HCT116 (cell line): Measurements from ENCODE around the gene EIF3M. TPM values are rescaled to one million over a fixed set of nuclear protein-coding genes. Genes with fewer than 3 reads are reported as not detected.

Experiments
- ATAC-seq: fragments of 200-7000 bp; cut with Tn5 transposase; 2 replicates; pipeline ENCODE4 v1.9.1; 2020; ENCODE audit warnings: mild to moderate bottlenecking, moderate library complexity
- BruUV-seq: library from RNA; stranded (reverse); fragments of 400-500 nt; replicated peaks from 2 replicates; lab custom pipeline; 2021; lab: Mats Ljungman, UMichigan
- CTCF ChIA-PET: fragments of 300-600 bp; sonication (Branson Sonifier 250); formaldehyde crosslinking; loops from one replicate; lab custom pipeline; 2021; ENCODE audit warnings: antibody characterized with exemption; lab: Charles Lee
- POLR2A ChIA-PET: fragments of 300-600, 350-600 bp; sonication (Branson Sonifier 250); formaldehyde crosslinking; loops from one replicate; lab custom pipeline; 2021; ENCODE audit warnings: antibody characterized with exemption; lab: Charles Lee
- RAD21 ChIA-PET, 2 experiments: fragments of 300-600 bp; sonication (Branson Sonifier 250); formaldehyde crosslinking; loops; one replicate each; lab custom pipeline; 2023; ENCODE audit warnings: low total read pairs in 2 of 2; ENCODE audit not compliant: uncharacterized antibody in 2 of 2, unreplicated experiment in 2 of 2, low non-redundant PET in 1 of 2; lab: Charles Lee
- DNase-seq: peaks from one replicate; pipeline ENCODE4 v3.0.0-alpha.2; 2010; ENCODE audit warnings: low read depth, low spot score
- H2AFZ ChIP-seq: fragments of 200-600 bp; shearing (Covaris generic), sonication (generic); 2 replicates; pipeline ENCODE4 v1.6.1; 2017; ENCODE audit warnings: low read depth, mixed run types, mixed read lengths, antibody characterized with exemption, low read length; ENCODE audit not compliant: poor library complexity, severe bottlenecking
- H3K27ac ChIP-seq: 2 replicates; pipeline ENCODE4 v1.5.1; 2012; ENCODE audit warnings: low read depth, low read length
- H3K27me3 ChIP-seq: fragments of 200-600 bp; sonication (generic); 2 replicates; pipeline ENCODE4 v1.6.1; 2016; ENCODE audit warnings: mixed run types, low read length, mixed read lengths; ENCODE audit not compliant: insufficient read depth
- H3K36me3 ChIP-seq, 2 experiments: fragments of 200-500 bp in 1 of 2; fragments of 200-600 bp in 1 of 2; sonication (Bioruptor generic) in 1 of 2; sonication (generic) in 1 of 2; 2 replicates each; pipeline versions ENCODE4 v1.5.1 to v1.6.1; 2014 to 2016; ENCODE audit warnings: low read length in 2 of 2, inconsistent platforms in 1 of 2, mixed read lengths in 1 of 2, mixed run types in 1 of 2; ENCODE audit not compliant: insufficient read depth in 2 of 2, control insufficient read depth in 1 of 2
- H3K4me1 ChIP-seq, 2 experiments: fragments of 200-600 bp in 1 of 2; sonication (generic) in 1 of 2; 2 replicates each; pipeline versions ENCODE4 v1.5.1 to v1.6.1; 2012 to 2017; ENCODE audit warnings: low read length in 2 of 2, inconsistent platforms in 1 of 2, mild to moderate bottlenecking in 1 of 2, mixed read lengths in 1 of 2, mixed run types in 1 of 2, moderate library complexity in 1 of 2; ENCODE audit not compliant: insufficient read depth in 2 of 2, control insufficient read depth in 1 of 2
- H3K4me2 ChIP-seq: fragments of 200-600 bp; sonication (generic); 2 replicates; pipeline ENCODE4 v1.6.1; 2017; ENCODE audit warnings: mixed run types, low read length, mixed read lengths
- H3K4me3 ChIP-seq, 2 experiments: fragments of 200-600 bp in 1 of 2; sonication (generic) in 1 of 2; replicated peaks in 1 of 2; 2 replicates each; pipeline ENCODE4 v1.5.1; 2011 to 2016; ENCODE audit warnings: low read length in 2 of 2, control low read depth in 1 of 2, low read depth in 1 of 2, mild to moderate bottlenecking in 1 of 2, mixed read lengths in 1 of 2, mixed run types in 1 of 2
- H3K79me2 ChIP-seq: fragments of 200-600 bp; sonication (generic); 2 replicates; pipeline ENCODE4 v1.6.1; 2017; ENCODE audit warnings: mild to moderate bottlenecking, mixed run types, low read length, moderate library complexity, mixed read lengths; ENCODE audit not compliant: insufficient read depth
- H3K9ac ChIP-seq: fragments of 200-600 bp; sonication (generic); 2 replicates; pipeline ENCODE4 v1.6.1; 2016; ENCODE audit warnings: low read length, mixed read lengths
- H3K9me2 ChIP-seq: fragments of 200-600 bp; sonication (generic), shearing (Covaris generic); 2 replicates; pipeline ENCODE4 v1.6.1; 2017; ENCODE audit warnings: mixed run types, mild to moderate bottlenecking, moderate library complexity; ENCODE audit not compliant: insufficient read depth
- H3K9me3 ChIP-seq, 2 experiments: fragments of 200-500 bp in 1 of 2; fragments of 200-600 bp in 1 of 2; sonication (Bioruptor generic) in 1 of 2; sonication (generic) in 1 of 2; 2 replicates each; pipeline ENCODE4 v1.6.1; 2014 to 2017; ENCODE audit warnings: low read length in 2 of 2, mixed read lengths in 2 of 2, inconsistent platforms in 1 of 2, low read depth in 1 of 2, mild to moderate bottlenecking in 1 of 2, mixed run types in 1 of 2, moderate library complexity in 1 of 2; ENCODE audit not compliant: control insufficient read depth in 1 of 2, insufficient read depth in 1 of 2
- H4K20me1 ChIP-seq: fragments of 200-600 bp; sonication (generic), shearing (Covaris generic); 2 replicates; pipeline ENCODE4 v1.6.1; 2017; ENCODE audit warnings: mixed run types, mild to moderate bottlenecking, moderate library complexity; ENCODE audit not compliant: insufficient read depth
- ATF3 ChIP-seq: IDR thresholded peaks from 2 replicates; pipeline ENCODE4 v1.6.1; 2012
- ELF1 ChIP-seq: IDR thresholded peaks from 2 replicates; pipeline ENCODE4 v1.6.1; 2012; ENCODE audit warnings: low read depth, borderline replicate concordance
- EZH2 ChIP-seq: fragments of 200-600 bp; sonication (generic); IDR thresholded peaks from 2 replicates; pipeline ENCODE4 v1.6.1; 2017; ENCODE audit warnings: antibody characterized with exemption, mixed run types
- EZH2phosphoT487 ChIP-seq: fragments of 200-600 bp; IDR thresholded peaks from 2 replicates; pipeline ENCODE4 v1.6.1; 2018; ENCODE audit warnings: antibody characterized with exemption, borderline replicate concordance
- JUND ChIP-seq: IDR thresholded peaks from 2 replicates; pipeline ENCODE4 v1.6.1; 2012
- MAX ChIP-seq: IDR thresholded peaks from 2 replicates; pipeline ENCODE4 v1.6.1; 2012
- POLR2A ChIP-seq: IDR thresholded peaks from 2 replicates; pipeline ENCODE4 v1.7.0; 2011; ENCODE audit warnings: borderline replicate concordance; ENCODE audit not compliant: insufficient read depth, insufficient read length; ENCODE audit errors: extremely low read depth
- SP1 ChIP-seq: IDR thresholded peaks from 2 replicates; pipeline ENCODE4 v1.6.1; 2012; ENCODE audit warnings: low read depth
- YY1 ChIP-seq: IDR thresholded peaks from 2 replicates; pipeline ENCODE4 v1.6.1; 2011; ENCODE audit warnings: low read length, low read depth, moderate library complexity, mild to moderate bottlenecking; ENCODE audit not compliant: insufficient replicate concordance; ENCODE audit errors: extremely low read depth
- ZFX ChIP-seq: fragments of 450-650 bp; IDR thresholded peaks from 2 replicates; pipeline ENCODE4 v1.6.1; 2017
- intact Hi-C: fragments of 100-400 bp; cut with micrococcal nuclease; formaldehyde crosslinking; loops from 2 replicates; pipeline ENCODE4 v1.10.0; 2022
- total RNA-seq: library from RNA; stranded (reverse); gene quantifications from one replicate; pipeline ENCODE4 v1.2.1, GENCODE V29; 2021; ENCODE audit not compliant: unreplicated experiment
- TF ChIP-seq, protein P1 (sequence below): IDR thresholded peaks from 2 replicates; pipeline ENCODE4 v1.6.1; 2012; ENCODE audit warnings: low read depth
- TF ChIP-seq, protein P2 (sequence below), 3 experiments: fragments of 200-600 bp in 1 of 3; sonication (generic) in 1 of 3; IDR thresholded peaks in 2 of 3; conservative IDR thresholded peaks in 1 of 3; 2 replicates each; pipeline ENCODE4 v1.5.1; 2012 to 2017; ENCODE audit warnings: low read depth in 2 of 3, low read length in 2 of 3, antibody characterized with exemption in 1 of 3, borderline replicate concordance in 1 of 3, control low read depth in 1 of 3, mild to moderate bottlenecking in 1 of 3, mixed read lengths in 1 of 3, mixed run types in 1 of 3, moderate library complexity in 1 of 3; ENCODE audit not compliant: insufficient read depth in 1 of 3

EIF3M gene
- total RNA-seq, 1 experiment from 2014 or later, result 346 TPM

GRCh38 chr11:32555091-32555490 lies 28.5 kb upstream of the EIF3M start:
- Histone ChIP-seq H3K9me3 (no peaks in the 10 kb centered on the region), H3K9ac (no peak overlapping the region), H3K27ac (no peak overlapping the region), H3K9me2 (no peaks in the 10 kb centered on the region), H4K20me1 (no peaks in the 10 kb centered on the region), H3K4me3 (no peak overlapping the region), H2AFZ (no peak overlapping the region), H3K27me3 (no peaks in the 10 kb centered on the region), H3K4me2 (no peak overlapping the region), H3K4me1 (no peaks in the 10 kb centered on the region), H3K36me3 (no peaks in the 10 kb centered on the region), H3K79me2 (no peaks in the 10 kb centered on the region)
- no TSS peak for BruUV-seq
- ATAC-seq (no peak), DNase-seq (no peak)
- ChIA-PET RAD21 (no interaction called here), POLR2A (no interaction called here), CTCF (no interaction called here)
- no peak for TF ChIP-seq SP1
- no peak for TF ChIP-seq MAX
- no peak for TF ChIP-seq POLR2A
- no peak for TF ChIP-seq JUND
- TF ChIP-seq, protein P1, sequence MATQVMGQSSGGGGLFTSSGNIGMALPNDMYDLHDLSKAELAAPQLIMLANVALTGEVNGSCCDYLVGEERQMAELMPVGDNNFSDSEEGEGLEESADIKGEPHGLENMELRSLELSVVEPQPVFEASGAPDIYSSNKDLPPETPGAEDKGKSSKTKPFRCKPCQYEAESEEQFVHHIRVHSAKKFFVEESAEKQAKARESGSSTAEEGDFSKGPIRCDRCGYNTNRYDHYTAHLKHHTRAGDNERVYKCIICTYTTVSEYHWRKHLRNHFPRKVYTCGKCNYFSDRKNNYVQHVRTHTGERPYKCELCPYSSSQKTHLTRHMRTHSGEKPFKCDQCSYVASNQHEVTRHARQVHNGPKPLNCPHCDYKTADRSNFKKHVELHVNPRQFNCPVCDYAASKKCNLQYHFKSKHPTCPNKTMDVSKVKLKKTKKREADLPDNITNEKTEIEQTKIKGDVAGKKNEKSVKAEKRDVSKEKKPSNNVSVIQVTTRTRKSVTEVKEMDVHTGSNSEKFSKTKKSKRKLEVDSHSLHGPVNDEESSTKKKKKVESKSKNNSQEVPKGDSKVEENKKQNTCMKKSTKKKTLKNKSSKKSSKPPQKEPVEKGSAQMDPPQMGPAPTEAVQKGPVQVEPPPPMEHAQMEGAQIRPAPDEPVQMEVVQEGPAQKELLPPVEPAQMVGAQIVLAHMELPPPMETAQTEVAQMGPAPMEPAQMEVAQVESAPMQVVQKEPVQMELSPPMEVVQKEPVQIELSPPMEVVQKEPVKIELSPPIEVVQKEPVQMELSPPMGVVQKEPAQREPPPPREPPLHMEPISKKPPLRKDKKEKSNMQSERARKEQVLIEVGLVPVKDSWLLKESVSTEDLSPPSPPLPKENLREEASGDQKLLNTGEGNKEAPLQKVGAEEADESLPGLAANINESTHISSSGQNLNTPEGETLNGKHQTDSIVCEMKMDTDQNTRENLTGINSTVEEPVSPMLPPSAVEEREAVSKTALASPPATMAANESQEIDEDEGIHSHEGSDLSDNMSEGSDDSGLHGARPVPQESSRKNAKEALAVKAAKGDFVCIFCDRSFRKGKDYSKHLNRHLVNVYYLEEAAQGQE, result no peak
- no peak for TF ChIP-seq ZFX
- TF ChIP-seq, protein P2, sequence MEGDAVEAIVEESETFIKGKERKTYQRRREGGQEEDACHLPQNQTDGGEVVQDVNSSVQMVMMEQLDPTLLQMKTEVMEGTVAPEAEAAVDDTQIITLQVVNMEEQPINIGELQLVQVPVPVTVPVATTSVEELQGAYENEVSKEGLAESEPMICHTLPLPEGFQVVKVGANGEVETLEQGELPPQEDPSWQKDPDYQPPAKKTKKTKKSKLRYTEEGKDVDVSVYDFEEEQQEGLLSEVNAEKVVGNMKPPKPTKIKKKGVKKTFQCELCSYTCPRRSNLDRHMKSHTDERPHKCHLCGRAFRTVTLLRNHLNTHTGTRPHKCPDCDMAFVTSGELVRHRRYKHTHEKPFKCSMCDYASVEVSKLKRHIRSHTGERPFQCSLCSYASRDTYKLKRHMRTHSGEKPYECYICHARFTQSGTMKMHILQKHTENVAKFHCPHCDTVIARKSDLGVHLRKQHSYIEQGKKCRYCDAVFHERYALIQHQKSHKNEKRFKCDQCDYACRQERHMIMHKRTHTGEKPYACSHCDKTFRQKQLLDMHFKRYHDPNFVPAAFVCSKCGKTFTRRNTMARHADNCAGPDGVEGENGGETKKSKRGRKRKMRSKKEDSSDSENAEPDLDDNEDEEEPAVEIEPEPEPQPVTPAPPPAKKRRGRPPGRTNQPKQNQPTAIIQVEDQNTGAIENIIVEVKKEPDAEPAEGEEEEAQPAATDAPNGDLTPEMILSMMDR (IDR thresholded peaks at IDR 0.05 in 2 of 3, conservative IDR thresholded peaks at IDR 0.05 in 1 of 3; ENCODE audit: borderline replicate concordance in 1 of 3, insufficient read depth in 1 of 3, low read depth in 2 of 3, low read length in 2 of 3), result no peak
- TF ChIP-seq YY1, result no peak
- TF ChIP-seq ATF3, result no peak
- no peak for TF ChIP-seq ELF1
- TF ChIP-seq EZH2, result no peak
- TF ChIP-seq EZH2phosphoT487, result no peak
- intact Hi-C loops, result no loop called here
